Activated CD8-positive, alpha-beta T cell treated with anti-CD3 and anti-CD28 coated beads for 36 hours (primary cell): ENCODE data around the gene GCG. TPM values are rescaled to one million over a fixed set of nuclear protein-coding genes. Genes with fewer than 3 reads are reported as not detected.

Source experiments
- ATAC-seq: fragments of 200-7000 bp; cut with Tn5 transposase; one replicate; pipeline ENCODE4 v1.10.0; 2021; ENCODE audit warnings: mild to moderate bottlenecking, moderate library complexity
- CTCF ChIA-PET: fragments of 350-600 bp; sonication (Branson Sonifier 250); formaldehyde crosslinking; loops from one replicate; lab custom pipeline; 2021; ENCODE audit warnings: antibody characterized with exemption; lab: Charles Lee
- POLR2A ChIA-PET: fragments of 350-600 bp; sonication (Branson Sonifier 250); formaldehyde crosslinking; loops from one replicate; lab custom pipeline; 2021; ENCODE audit warnings: antibody characterized with exemption; lab: Charles Lee
- DNase-seq: peaks from one replicate; pipeline ENCODE4 v3.0.0-alpha.2; 2020
- H3K27ac Mint-ChIP-seq: one replicate; pipeline ENCODE4 v1.8.0; 2021; ENCODE audit warnings: mild to moderate bottlenecking, mixed read lengths
- H3K27me3 Mint-ChIP-seq: one replicate; pipeline ENCODE4 v1.8.0; 2021; ENCODE audit warnings: mixed read lengths
- H3K36me3 Mint-ChIP-seq: one replicate; pipeline ENCODE4 v1.8.0; 2021; ENCODE audit warnings: low read depth, mixed read lengths
- H3K4me1 Mint-ChIP-seq: one replicate; pipeline ENCODE4 v1.8.0; 2021; ENCODE audit warnings: low read depth, mixed read lengths
- H3K4me3 Mint-ChIP-seq: one replicate; pipeline ENCODE4 v1.8.0; 2021; ENCODE audit warnings: mild to moderate bottlenecking, moderate library complexity, mixed read lengths
- H3K9me3 Mint-ChIP-seq: one replicate; pipeline ENCODE4 v1.8.0; 2021; ENCODE audit warnings: mixed read lengths
- CTCF ChIP-seq: fragments of 200-600 bp; IDR thresholded peaks from one replicate; pipeline ENCODE4 v1.8.0; 2022; ENCODE audit warnings: antibody characterized with exemption, mild to moderate bottlenecking
- intact Hi-C: fragments of 100-400 bp; cut with micrococcal nuclease; formaldehyde crosslinking; loops from one replicate; pipeline ENCODE4 v1.10.0; 2022
- total RNA-seq, 2 experiments: library from RNA; stranded (reverse); gene quantifications; one replicate each; pipeline ENCODE4 v1.2.3, GENCODE V29; 2021

Gene GCG
- total RNA-seq, 2 experiments from 2014 or later = not detected

- ATAC-seq = no peak
- ChIA-PET POLR2A (interaction anchor here (1.1 kb wide), 1 partner anchor 64 kb away, joined by 3 read pairs; no protein-coding TSS in a partner anchor), CTCF (interaction anchor here (2.0 kb wide), 1 partner anchor 9 kb away, joined by 6 read pairs; no protein-coding TSS in a partner anchor)
- no peaks in the 10 kb centered on the region for H3K27me3 Mint-ChIP-seq
- no peaks in the 10 kb centered on the region for H3K36me3 Mint-ChIP-seq
- H3K4me3 Mint-ChIP-seq = no peak overlapping the region
- H3K9me3 Mint-ChIP-seq = peaks cover 6% of the 10 kb centered on the region
- intact Hi-C loops = no loop called here
- peaks cover 3% of the 10 kb centered on the region for H3K4me1 Mint-ChIP-seq
- DNase-seq = no peak
- no peak overlapping the region for H3K27ac Mint-ChIP-seq
- TF ChIP-seq CTCF = no peak
Observed at GRCh38 chr2:162115076-162115475, 37.0 kb downstream of the GCG start.

- Mint-ChIP-seq H3K27me3 (no peaks in the 10 kb centered on the region), H3K4me3 (no peak overlapping the region), H3K27ac (no peak overlapping the region), H3K36me3 (no peaks in the 10 kb centered on the region), H3K4me1 (peaks cover 3% of the 10 kb centered on the region), H3K9me3 (peaks cover 6% of the 10 kb centered on the region)
- CTCF ChIA-PET = no interaction called here
- intact Hi-C loops = no loop called here
- ATAC-seq (no peak), DNase-seq (no peak)
- TF ChIP-seq CTCF = no peak
- POLR2A ChIA-PET = no interaction called here
Observed at GRCh38 chr2:162114271-162114670, 37.8 kb downstream of the GCG start.

- intact Hi-C loops = no loop called here
- ATAC-seq = no peak
- ChIA-PET POLR2A (no interaction called here), CTCF (no interaction called here)
- Mint-ChIP-seq H3K4me3 (no peak overlapping the region), H3K27me3 (no peaks in the 10 kb centered on the region), H3K4me1 (peaks cover 3% of the 10 kb centered on the region), H3K27ac (no peak overlapping the region), H3K36me3 (no peaks in the 10 kb centered on the region), H3K9me3 (peaks cover 6% of the 10 kb centered on the region)
- no peak for DNase-seq
- no peak for TF ChIP-seq CTCF
Observed at GRCh38 chr2:162113776-162114168, 38.3 kb downstream of the GCG start.

- POLR2A ChIA-PET = interaction anchor here (1.0 kb wide), 1 partner anchor 18 kb away, joined by 3 read pairs; no protein-coding TSS in a partner anchor
- no peak for TF ChIP-seq CTCF
- no peak for DNase-seq
- Mint-ChIP-seq H3K4me3 (no peak overlapping the region), H3K27ac (no peak overlapping the region), H3K27me3 (no peaks in the 10 kb centered on the region), H3K4me1 (peaks cover 3% of the 10 kb centered on the region), H3K9me3 (peaks cover 6% of the 10 kb centered on the region), H3K36me3 (no peaks in the 10 kb centered on the region)
- CTCF ChIA-PET = no interaction called here
- intact Hi-C loops = no loop called here
- ATAC-seq = no peak
Observed at GRCh38 chr2:162113088-162113775, 38.8 kb downstream of the GCG start.
